Left ventricle myocardium inferior (tissue), 1 donor: ENCODE measurements around the gene PDE3B. TPM values are rescaled to one million over a fixed set of nuclear protein-coding genes. Genes with fewer than 3 reads are reported as not detected.
"Not testable (repeated sequence)": the region's sequence is repeated elsewhere in the genome, so short reads cannot be mapped to it uniquely, and the experiment has no call there.

Experiments
- DNase-seq: peaks from one replicate; pipeline ENCODE4 v3.0.0-alpha.2; 2020
- H3K27ac ChIP-seq: fragments of 200-600 bp; replicated peaks from 2 replicates; pipeline ENCODE4 v1.8.0; 2021
- H3K27me3 ChIP-seq: fragments of 200-600 bp; 2 replicates; pipeline ENCODE4 v1.8.0; 2021; ENCODE audit warnings: low read depth
- H3K36me3 ChIP-seq: fragments of 200-600 bp; 2 replicates; pipeline ENCODE4 v1.8.0; 2021
- H3K4me1 ChIP-seq: fragments of 200-600 bp; 2 replicates; pipeline ENCODE4 v1.8.0; 2021
- H3K4me3 ChIP-seq: fragments of 200-600 bp; 2 replicates; pipeline ENCODE4 v1.8.0; 2021; ENCODE audit warnings: mild to moderate bottlenecking, moderate library complexity
- H3K9me3 ChIP-seq: fragments of 200-600 bp; replicated peaks from 2 replicates; pipeline ENCODE4 v1.8.0; 2021
- intact Hi-C: fragments of 100-400 bp; cut with micrococcal nuclease; formaldehyde crosslinking; loops from one replicate; pipeline ENCODE4 v1.11.0; 2022
- total RNA-seq: library from RNA; stranded (reverse); fragmentation: NEBNext Ultra II Directional; extraction: Animal tissue kit (Norgen Biotek cat#: 25700); gene quantifications from one replicate; pipeline ENCODE4 v1.2.1, GENCODE V29; 2021
- TF ChIP-seq, protein P1 (sequence below): fragments of 200-600 bp; IDR thresholded peaks from 2 replicates; pipeline ENCODE4 v1.8.0; 2021; ENCODE audit warnings: antibody characterized with exemption, mild to moderate bottlenecking, borderline replicate concordance
- donor health status: DM: no; HTN: yes; CAD: no; lungs with severe emphysema.

PDE3B gene
- total RNA-seq, 1 donor from 2014 or later: 5.9 TPM

DNA sequence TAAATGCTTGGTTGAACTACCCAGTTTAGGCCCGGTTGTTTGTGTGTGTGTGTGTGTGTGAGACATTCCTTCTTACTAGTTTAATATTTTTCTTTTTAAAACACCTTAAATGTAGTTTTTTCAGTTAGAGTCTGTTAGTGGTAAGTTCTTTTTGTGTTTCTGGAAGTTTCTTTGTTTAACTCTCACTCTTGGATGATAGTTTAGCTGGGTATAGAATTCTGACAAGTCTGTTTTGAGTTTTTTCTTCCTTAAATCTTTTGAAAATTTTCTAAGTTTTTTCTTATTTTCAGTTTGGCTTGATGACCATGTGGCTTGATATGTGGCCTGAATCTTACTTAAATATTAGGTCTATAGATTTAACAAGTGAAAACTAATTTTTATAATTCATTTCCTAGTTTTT lies 60.1 kb downstream of the PDE3B start:
- intact Hi-C loops: no loop called here
- Histone ChIP-seq H3K36me3 (no peaks in the 10 kb centered on the region), H3K4me3 (no peak overlapping the region), H3K27me3 (no peaks in the 10 kb centered on the region), H3K4me1 (no peaks in the 10 kb centered on the region), H3K9me3 (peaks cover 24% of the 10 kb centered on the region), H3K27ac (no peak overlapping the region)
- TF ChIP-seq, protein P1, sequence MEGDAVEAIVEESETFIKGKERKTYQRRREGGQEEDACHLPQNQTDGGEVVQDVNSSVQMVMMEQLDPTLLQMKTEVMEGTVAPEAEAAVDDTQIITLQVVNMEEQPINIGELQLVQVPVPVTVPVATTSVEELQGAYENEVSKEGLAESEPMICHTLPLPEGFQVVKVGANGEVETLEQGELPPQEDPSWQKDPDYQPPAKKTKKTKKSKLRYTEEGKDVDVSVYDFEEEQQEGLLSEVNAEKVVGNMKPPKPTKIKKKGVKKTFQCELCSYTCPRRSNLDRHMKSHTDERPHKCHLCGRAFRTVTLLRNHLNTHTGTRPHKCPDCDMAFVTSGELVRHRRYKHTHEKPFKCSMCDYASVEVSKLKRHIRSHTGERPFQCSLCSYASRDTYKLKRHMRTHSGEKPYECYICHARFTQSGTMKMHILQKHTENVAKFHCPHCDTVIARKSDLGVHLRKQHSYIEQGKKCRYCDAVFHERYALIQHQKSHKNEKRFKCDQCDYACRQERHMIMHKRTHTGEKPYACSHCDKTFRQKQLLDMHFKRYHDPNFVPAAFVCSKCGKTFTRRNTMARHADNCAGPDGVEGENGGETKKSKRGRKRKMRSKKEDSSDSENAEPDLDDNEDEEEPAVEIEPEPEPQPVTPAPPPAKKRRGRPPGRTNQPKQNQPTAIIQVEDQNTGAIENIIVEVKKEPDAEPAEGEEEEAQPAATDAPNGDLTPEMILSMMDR: no peak
- DNase-seq: no peak

GRCh38 chr11:14705067-14705466 lies 61.5 kb downstream of the PDE3B start:
- intact Hi-C loops: no loop called here

GRCh38 chr11:14713496-14714244 lies 70.1 kb downstream of the PDE3B start:
- intact Hi-C loops: no loop called here
- H3K4me1 ChIP-seq: no peaks in the 10 kb centered on the region
- H3K9me3 ChIP-seq: no peaks in the 10 kb centered on the region
- H3K4me3 ChIP-seq: no peak overlapping the region
- no peak for DNase-seq
- no peak overlapping the region for H3K27ac ChIP-seq
- H3K27me3 ChIP-seq: no peaks in the 10 kb centered on the region
- no peaks in the 10 kb centered on the region for H3K36me3 ChIP-seq
- TF ChIP-seq, protein P1: no peak

More at GRCh38 chr11:14705067-14705466, 61.5 kb downstream of the PDE3B start:
- TF ChIP-seq, protein P1: no peak
- no peak overlapping the region for H3K4me3 ChIP-seq
- peaks cover 24% of the 10 kb centered on the region for H3K9me3 ChIP-seq
- H3K27ac ChIP-seq: no peak overlapping the region
- H3K36me3 ChIP-seq: no peaks in the 10 kb centered on the region
- no peak for DNase-seq
- no peaks in the 10 kb centered on the region for H3K27me3 ChIP-seq
- H3K4me1 ChIP-seq: no peaks in the 10 kb centered on the region

DNA sequence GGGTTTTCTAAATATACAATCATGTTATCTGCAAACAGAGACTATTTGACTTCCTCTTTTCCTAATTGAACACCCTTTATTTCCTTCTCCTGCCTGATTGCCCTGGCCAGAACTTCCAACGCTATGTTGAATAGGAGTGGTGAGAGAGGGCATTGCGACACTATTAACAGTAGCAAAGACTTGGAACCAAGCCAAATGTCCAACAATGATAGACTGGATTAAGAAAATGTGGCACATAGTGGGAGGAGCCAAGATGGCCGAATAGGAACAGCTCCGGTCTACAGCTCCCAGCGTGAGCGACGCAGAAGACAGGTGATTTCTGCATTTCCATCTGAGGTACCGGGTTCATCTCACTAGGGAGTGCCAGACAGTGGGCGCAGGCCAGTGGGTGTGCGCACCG lies 72.1 kb downstream of the PDE3B start:
- DNase-seq, H3K9me3 ChIP-seq, intact Hi-C loops, H3K4me1 ChIP-seq, H3K27me3 ChIP-seq, H3K27ac ChIP-seq, H3K4me3 ChIP-seq, H3K36me3 ChIP-seq: not testable (repeated sequence)

DNA sequence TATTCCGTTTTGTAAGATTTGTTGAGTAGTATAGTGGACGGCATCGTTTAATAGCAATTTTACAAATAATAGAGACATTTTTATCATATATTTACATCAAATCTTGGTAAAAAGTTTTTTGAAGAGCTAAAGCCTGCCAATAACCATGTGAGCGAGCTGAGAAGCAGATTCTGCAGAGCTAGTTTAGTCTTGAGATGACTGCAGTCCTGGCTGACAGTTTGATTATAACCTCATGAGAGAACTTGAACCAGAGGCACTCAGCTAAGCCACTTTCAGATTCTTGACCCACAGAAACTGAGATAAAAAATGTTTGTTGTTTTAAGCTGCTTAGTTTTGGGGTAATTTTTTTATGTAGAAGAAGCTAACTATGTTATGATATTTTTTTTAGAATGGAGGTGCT lies 78.9 kb downstream of the PDE3B start:
- intact Hi-C loops: no loop called here
- H3K36me3 ChIP-seq: no peaks in the 10 kb centered on the region
- no peaks in the 10 kb centered on the region for H3K4me1 ChIP-seq
- H3K9me3 ChIP-seq: no peaks in the 10 kb centered on the region
- DNase-seq: no peak
- no peaks in the 10 kb centered on the region for H3K27me3 ChIP-seq
- H3K4me3 ChIP-seq: no peak overlapping the region
- no peak overlapping the region for H3K27ac ChIP-seq
- TF ChIP-seq, protein P1: no peak

DNA sequence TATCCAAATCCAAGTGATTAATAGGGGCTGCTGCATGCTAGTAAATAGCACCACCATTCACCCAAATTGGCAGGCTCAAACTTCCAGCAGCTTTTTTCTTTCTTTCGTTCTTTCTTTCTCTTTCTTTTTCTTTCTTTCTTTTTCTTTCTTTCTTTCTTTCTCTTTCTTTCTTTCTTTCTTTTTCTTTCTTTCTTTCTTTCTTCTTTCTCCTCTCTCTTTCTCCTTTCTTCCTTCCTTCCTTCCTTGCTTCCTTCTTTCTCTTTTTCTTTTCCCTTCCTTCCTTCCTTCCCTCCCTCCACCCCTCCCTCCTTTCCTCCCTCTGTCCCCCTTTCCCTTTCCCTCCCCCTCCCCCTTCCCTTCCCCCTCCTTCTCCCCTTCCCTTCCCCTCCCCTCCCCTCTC lies 81.5 kb downstream of the PDE3B start:
- Histone ChIP-seq H3K27me3 (no peaks in the 10 kb centered on the region), H3K36me3 (no peaks in the 10 kb centered on the region), H3K4me3 (no peak overlapping the region), H3K4me1 (no peaks in the 10 kb centered on the region), H3K27ac (no peak overlapping the region), H3K9me3 (no peaks in the 10 kb centered on the region)
- TF ChIP-seq, protein P1: no peak
- DNase-seq: no peak
- intact Hi-C loops: no loop called here
